Activated B cell treated with CpG ODN at 0.5 μM for 24 hours (primary cell): ENCODE data around the gene KCNJ8. TPM values are rescaled to one million over a fixed set of nuclear protein-coding genes. Genes with fewer than 3 reads are reported as not detected.

Experiments used
- ATAC-seq: fragments of 200-7000 bp; cut with Tn5 transposase; one replicate; pipeline ENCODE4 v1.10.0; 2021; ENCODE audit warnings: low read depth, mild to moderate bottlenecking, moderate library complexity
- CTCF ChIA-PET: fragments of 350-600 bp; sonication (Branson Sonifier 250); formaldehyde crosslinking; loops from one replicate; lab custom pipeline; 2021; ENCODE audit warnings: antibody characterized with exemption; lab: Charles Lee
- POLR2A ChIA-PET: fragments of 350-600 bp; sonication (Branson Sonifier 250); formaldehyde crosslinking; loops from one replicate; lab custom pipeline; 2021; ENCODE audit warnings: antibody characterized with exemption; lab: Charles Lee
- DNase-seq: peaks from one replicate; pipeline ENCODE4 v3.0.0; 2022
- H3K27ac Mint-ChIP-seq: one replicate; pipeline ENCODE4 v1.8.0; 2020; ENCODE audit warnings: mixed read lengths
- H3K27me3 Mint-ChIP-seq: one replicate; pipeline ENCODE4 v1.8.0; 2021; ENCODE audit warnings: mixed read lengths
- H3K36me3 Mint-ChIP-seq: one replicate; pipeline ENCODE4 v1.8.0; 2021; ENCODE audit warnings: low read depth, mixed read lengths
- H3K4me1 Mint-ChIP-seq: one replicate; pipeline ENCODE4 v1.8.0; 2021; ENCODE audit warnings: mixed read lengths
- H3K4me3 Mint-ChIP-seq: one replicate; pipeline ENCODE4 v1.8.0; 2020; ENCODE audit warnings: mild to moderate bottlenecking, mixed read lengths
- H3K9me3 Mint-ChIP-seq: one replicate; pipeline ENCODE4 v1.8.0; 2020; ENCODE audit warnings: mixed read lengths
- CTCF ChIP-seq: fragments of 200-600 bp; IDR thresholded peaks from one replicate; pipeline ENCODE4 v1.8.0; 2022; ENCODE audit warnings: antibody characterized with exemption, mild to moderate bottlenecking
- intact Hi-C: fragments of 100-400 bp; cut with micrococcal nuclease; formaldehyde crosslinking; loops from one replicate; pipeline ENCODE4 v1.15.1; 2024
- total RNA-seq: library from RNA; stranded (reverse); gene quantifications from 2 replicates; pipeline ENCODE4 v1.2.3, GENCODE V29; 2022

KCNJ8 gene
- total RNA-seq, 1 donor from 2014 or later, result not detected

GRCh38 chr12:21763531-21763930 is 11.0 kb downstream of the KCNJ8 start:
- POLR2A ChIA-PET, result no interaction called here
- Mint-ChIP-seq H3K27me3 (no peaks in the 10 kb centered on the region), H3K4me3 (no peak overlapping the region), H3K4me1 (no peaks in the 10 kb centered on the region), H3K9me3 (peaks cover 2% of the 10 kb centered on the region), H3K27ac (no peak overlapping the region), H3K36me3 (no peaks in the 10 kb centered on the region)
- no peak for DNase-seq
- CTCF ChIA-PET, result no interaction called here
- TF ChIP-seq CTCF, result no peak
- intact Hi-C loops, result no loop called here
- no peak for ATAC-seq

- TF ChIP-seq CTCF, result no peak
- H3K36me3 Mint-ChIP-seq, result no peaks in the 10 kb centered on the region
- POLR2A ChIA-PET, result no interaction called here
- no peak for DNase-seq
- no peaks in the 10 kb centered on the region for H3K27me3 Mint-ChIP-seq
- intact Hi-C loops, result no loop called here
- CTCF ChIA-PET, result no interaction called here
- H3K4me3 Mint-ChIP-seq, result no peak overlapping the region
- no peak overlapping the region for H3K27ac Mint-ChIP-seq
- no peaks in the 10 kb centered on the region for H3K4me1 Mint-ChIP-seq
- peaks cover 2% of the 10 kb centered on the region for H3K9me3 Mint-ChIP-seq
- no peak for ATAC-seq
These were observed 14.8 kb downstream of the KCNJ8 start for GRCh38 chr12:21759737-21760136.

GRCh38 chr12:21757735-21758134 is 16.8 kb downstream of the KCNJ8 start:
- no peak overlapping the region for H3K27ac Mint-ChIP-seq
- ChIA-PET POLR2A (no interaction called here), CTCF (no interaction called here)
- H3K4me1 Mint-ChIP-seq, result no peaks in the 10 kb centered on the region
- H3K27me3 Mint-ChIP-seq, result no peaks in the 10 kb centered on the region
- H3K36me3 Mint-ChIP-seq, result no peaks in the 10 kb centered on the region
- H3K4me3 Mint-ChIP-seq, result no peak overlapping the region
- ATAC-seq (no peak), DNase-seq (no peak)
- no peak for TF ChIP-seq CTCF
- H3K9me3 Mint-ChIP-seq, result peaks cover 2% of the 10 kb centered on the region
- intact Hi-C loops, result no loop called here

GRCh38 chr12:21756699-21757098 is 17.8 kb downstream of the KCNJ8 start:
- no peak for ATAC-seq
- POLR2A ChIA-PET, result no interaction called here

GRCh38 chr12:21751517-21751916 is 23.0 kb downstream of the KCNJ8 start:
- intact Hi-C loops, result no loop called here
- Mint-ChIP-seq H3K36me3 (no peaks in the 10 kb centered on the region), H3K27ac (no peak overlapping the region), H3K27me3 (peaks cover 5% of the 10 kb centered on the region), H3K4me1 (no peaks in the 10 kb centered on the region), H3K4me3 (no peak overlapping the region), H3K9me3 (peaks cover 2% of the 10 kb centered on the region)
- ChIA-PET CTCF (no interaction called here), POLR2A (no interaction called here)
- TF ChIP-seq CTCF, result no peak
- ATAC-seq (no peak), DNase-seq (no peak)

More at GRCh38 chr12:21756699-21757098, 17.8 kb downstream of the KCNJ8 start:
- Mint-ChIP-seq H3K27ac (no peak overlapping the region), H3K4me3 (no peak overlapping the region), H3K36me3 (no peaks in the 10 kb centered on the region), H3K4me1 (no peaks in the 10 kb centered on the region), H3K9me3 (peaks cover 2% of the 10 kb centered on the region), H3K27me3 (no peaks in the 10 kb centered on the region)
- intact Hi-C loops, result no loop called here
- no peak for TF ChIP-seq CTCF
- DNase-seq, result no peak
- CTCF ChIA-PET, result no interaction called here
